ENCODE results near the gene KIAA1217.

DNA sequence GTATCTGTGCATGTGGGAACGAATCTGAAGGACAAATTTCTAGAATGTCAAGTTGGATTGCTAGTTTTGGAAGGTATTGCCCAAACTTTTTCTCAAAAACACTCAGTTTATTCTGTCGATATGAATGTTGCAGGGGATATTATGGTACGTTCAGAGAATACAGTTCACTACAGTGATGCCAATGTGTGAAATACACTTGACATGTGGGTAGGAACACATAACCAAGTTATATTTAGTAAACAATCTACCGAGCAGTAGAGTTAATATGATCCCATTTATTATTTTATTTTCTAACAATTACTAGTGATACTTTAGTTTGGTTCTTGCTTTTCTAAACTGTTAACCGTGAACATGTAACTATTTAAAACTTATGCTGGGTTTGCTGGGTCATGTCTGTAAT, 37.4 kb downstream of the KIAA1217 start:
- TF ChIP-seq, protein P1, sequence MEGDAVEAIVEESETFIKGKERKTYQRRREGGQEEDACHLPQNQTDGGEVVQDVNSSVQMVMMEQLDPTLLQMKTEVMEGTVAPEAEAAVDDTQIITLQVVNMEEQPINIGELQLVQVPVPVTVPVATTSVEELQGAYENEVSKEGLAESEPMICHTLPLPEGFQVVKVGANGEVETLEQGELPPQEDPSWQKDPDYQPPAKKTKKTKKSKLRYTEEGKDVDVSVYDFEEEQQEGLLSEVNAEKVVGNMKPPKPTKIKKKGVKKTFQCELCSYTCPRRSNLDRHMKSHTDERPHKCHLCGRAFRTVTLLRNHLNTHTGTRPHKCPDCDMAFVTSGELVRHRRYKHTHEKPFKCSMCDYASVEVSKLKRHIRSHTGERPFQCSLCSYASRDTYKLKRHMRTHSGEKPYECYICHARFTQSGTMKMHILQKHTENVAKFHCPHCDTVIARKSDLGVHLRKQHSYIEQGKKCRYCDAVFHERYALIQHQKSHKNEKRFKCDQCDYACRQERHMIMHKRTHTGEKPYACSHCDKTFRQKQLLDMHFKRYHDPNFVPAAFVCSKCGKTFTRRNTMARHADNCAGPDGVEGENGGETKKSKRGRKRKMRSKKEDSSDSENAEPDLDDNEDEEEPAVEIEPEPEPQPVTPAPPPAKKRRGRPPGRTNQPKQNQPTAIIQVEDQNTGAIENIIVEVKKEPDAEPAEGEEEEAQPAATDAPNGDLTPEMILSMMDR (IDR thresholded peaks at IDR 0.05; ENCODE audit: control extremely low read depth in 1 of 3, insufficient read depth in 1 of 3, low read depth in 1 of 3, low read length in 3 of 3), result no peak
- TF ChIP-seq TCF12 (IDR thresholded peaks at IDR 0.05; ENCODE audit: low read depth, low read length), result no peak

Measured in H1 (cell line).